ENCODE data around the gene ARHGEF19. TPM values are rescaled to one million over a fixed set of nuclear protein-coding genes. Genes with fewer than 3 reads are reported as not detected.
A peak's percentile ranks its signal among the peaks of the same experiment; 100 is the strongest.

Gene ARHGEF19
- total and polyA plus RNA-seq, 9 of the 15 experiments (the other 6 are each of a cell fraction or from before 2014, with no cell fraction given), result 0.73 to 21.0 (median 5.2) TPM

GRCh38 chr1:16209847-16210407, 2.5 kb downstream of the ARHGEF19 start:
- Histone ChIP-seq H3K79me2 (ENCODE audit: control insufficient read depth, insufficient read depth, low read length) (peaks cover 8% of the 10 kb centered on the region; the same call in 2 of the 3 replicates), H3K9me1 (ENCODE audit: control insufficient read depth, insufficient read depth, low read length) (no peaks in the 10 kb centered on the region), H3K9ac (ENCODE audit: insufficient read depth in 1 of 2, low read depth in 2 of 2, low read length in 2 of 2) (peak overlapping the region in 1 of 2 experiments; percentile 33; a peak in 2 of 4 replicates), H3K4me3 (no peak overlapping the region), H3K4me1 (replicated peaks in 1 of 2; ENCODE audit: control insufficient read depth in 2 of 2, insufficient read depth in 2 of 2, low read length in 2 of 2) (peaks cover 26 to 53% of the 10 kb centered on the region in 2 experiments), H3K9me3 (replicated peaks; ENCODE audit: control insufficient read depth, insufficient read depth, low read depth, low read length) (no peaks in the 10 kb centered on the region), H4K20me1 (replicated peaks; ENCODE audit: control insufficient read depth, insufficient read depth, low read length) (no peaks in the 10 kb centered on the region), H3K27ac (ENCODE audit: extremely low read depth, low read depth, low read length) (no peak overlapping the region), H2AFZ (ENCODE audit: low read depth, low read length) (no peak overlapping the region), H3K36me3 (ENCODE audit: control insufficient read depth, insufficient read depth, low read length) (no peaks in the 10 kb centered on the region), H3K4me2 (ENCODE audit: insufficient read depth, low read length) (no peak overlapping the region), H3K27me3 (ENCODE audit: control insufficient read depth in 2 of 2, insufficient read depth in 2 of 2, low read length in 2 of 2) (no peaks in the 10 kb centered on the region)
- no peak for FAIRE-seq
- BruUV-seq (replicated peaks), result no TSS peak
- WGBS (ENCODE audit: insufficient coverage, low coverage, missing lambda C conversion rate), result 63% methylated on average over 6 of the region's 11 CpGs
- ChIA-PET CTCF (ENCODE audit: low intra/inter-chr PET ratio) (no interaction called here), POLR2A (no interaction called here)
- intact Hi-C loops (cut with micrococcal nuclease) (no loop called here), in situ Hi-C loops (cut with MboI) (no loop called here)
- no peak for ATAC-seq
- DNase-seq (ENCODE audit: extremely low read depth in 1 of 4, low spot score in 3 of 4), result no peak
- TF ChIP-seq CREB5 (CRISPR knock-in tag; IDR thresholded peaks at IDR 0.05) (no peak), ZNF311 (CRISPR knock-in tag; IDR thresholded peaks at IDR 0.05) (no peak), ZNF395 (CRISPR knock-in tag; IDR thresholded peaks at IDR 0.05) (no peak), MYNN (IDR thresholded peaks at IDR 0.05) (no peak), MYNN (CRISPR knock-in tag; IDR thresholded peaks at IDR 0.05) (no peak), RAD51 (IDR thresholded peaks at IDR 0.05; ENCODE audit: borderline replicate concordance, low read depth) (no peak), KDM4B (IDR thresholded peaks at IDR 0.05; ENCODE audit: borderline replicate concordance in 2 of 2, low read depth in 1 of 2) (no peak), COPS2 (conservative IDR thresholded peaks at IDR 0.05) (no peak), BCL6 (CRISPR knock-in tag; IDR thresholded peaks at IDR 0.05) (no peak), ZNF121 (CRISPR knock-in tag; conservative IDR thresholded peaks at IDR 0.05) (no peak), ATF6 (CRISPR knock-in tag; IDR thresholded peaks at IDR 0.05) (no peak), MTF1 (CRISPR knock-in tag; IDR thresholded peaks at IDR 0.05; ENCODE audit: borderline replicate concordance) (no peak), SAFB2 (IDR thresholded peaks at IDR 0.05; ENCODE audit: borderline replicate concordance, low read depth, low read length, severe bottlenecking) (no peak), HCFC1 (IDR thresholded peaks at IDR 0.05; ENCODE audit: low read depth, low read length) (no peak), MYC (IDR thresholded peaks at IDR 0.05; ENCODE audit: low read depth, low read length) (no peak), MYC (CRISPR knock-in tag; IDR thresholded peaks at IDR 0.05; ENCODE audit: borderline replicate concordance, low read depth) (no peak), MLLT1 (IDR thresholded peaks at IDR 0.05) (no peak), TCF7 (IDR thresholded peaks at IDR 0.05; ENCODE audit: borderline replicate concordance) (no peak)

All from K562 (cell line).